Activated CD8-positive, alpha-beta T cell treated with anti-CD3 and anti-CD28 coated beads for 36 hours (primary cell): ENCODE data around the gene SLC30A1. TPM values are rescaled to one million over a fixed set of nuclear protein-coding genes. Genes with fewer than 3 reads are reported as not detected.
"Not testable (repeated sequence)": the region's sequence is repeated elsewhere in the genome, so short reads cannot be mapped to it uniquely, and the experiment has no call there.

Experiments
- ATAC-seq: fragments of 200-7000 bp; cut with Tn5 transposase; one replicate; pipeline ENCODE4 v1.10.0; 2021; ENCODE audit warnings: mild to moderate bottlenecking, moderate library complexity
- CTCF ChIA-PET: fragments of 350-600 bp; sonication (Branson Sonifier 250); formaldehyde crosslinking; loops from one replicate; lab custom pipeline; 2021; ENCODE audit warnings: antibody characterized with exemption; lab: Charles Lee
- POLR2A ChIA-PET: fragments of 350-600 bp; sonication (Branson Sonifier 250); formaldehyde crosslinking; loops from one replicate; lab custom pipeline; 2021; ENCODE audit warnings: antibody characterized with exemption; lab: Charles Lee
- DNase-seq: peaks from one replicate; pipeline ENCODE4 v3.0.0-alpha.2; 2020
- H3K27ac Mint-ChIP-seq: one replicate; pipeline ENCODE4 v1.8.0; 2021; ENCODE audit warnings: mild to moderate bottlenecking, mixed read lengths
- H3K27me3 Mint-ChIP-seq: one replicate; pipeline ENCODE4 v1.8.0; 2021; ENCODE audit warnings: mixed read lengths
- H3K36me3 Mint-ChIP-seq: one replicate; pipeline ENCODE4 v1.8.0; 2021; ENCODE audit warnings: low read depth, mixed read lengths
- H3K4me1 Mint-ChIP-seq: one replicate; pipeline ENCODE4 v1.8.0; 2021; ENCODE audit warnings: low read depth, mixed read lengths
- H3K4me3 Mint-ChIP-seq: one replicate; pipeline ENCODE4 v1.8.0; 2021; ENCODE audit warnings: mild to moderate bottlenecking, moderate library complexity, mixed read lengths
- H3K9me3 Mint-ChIP-seq: one replicate; pipeline ENCODE4 v1.8.0; 2021; ENCODE audit warnings: mixed read lengths
- intact Hi-C: fragments of 100-400 bp; cut with micrococcal nuclease; formaldehyde crosslinking; loops from one replicate; pipeline ENCODE4 v1.10.0; 2022
- total RNA-seq, 2 experiments: library from RNA; stranded (reverse); gene quantifications; one replicate each; pipeline ENCODE4 v1.2.3, GENCODE V29; 2021
- TF ChIP-seq, protein P1 (sequence below): fragments of 200-600 bp; IDR thresholded peaks from one replicate; pipeline ENCODE4 v1.8.0; 2022; ENCODE audit warnings: antibody characterized with exemption, mild to moderate bottlenecking

The SLC30A1 gene
- total RNA-seq, 2 experiments from 2014 or later = 6.2 to 7.2 TPM

DNA sequence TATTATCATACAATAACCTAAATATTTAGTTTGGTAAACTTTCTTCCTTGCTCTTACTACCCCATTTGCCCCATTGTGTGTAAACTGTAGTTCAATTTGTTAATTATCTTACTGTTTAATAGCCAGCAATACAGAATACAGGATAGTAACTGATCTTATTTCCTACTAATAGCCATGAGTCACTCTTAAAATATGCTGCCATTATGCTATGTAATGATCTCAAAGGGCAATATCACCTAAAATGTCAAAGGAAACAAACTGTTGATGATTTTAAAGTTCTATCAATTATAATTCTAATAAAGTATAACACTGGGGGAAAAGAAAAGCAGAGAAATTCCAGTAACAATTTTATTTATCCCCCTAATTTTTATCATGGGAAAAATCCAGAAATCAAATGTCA is 4.3 kb downstream of the SLC30A1 start:
- Mint-ChIP-seq H3K36me3 (peaks cover 20% of the 10 kb centered on the region), H3K9me3 (no peaks in the 10 kb centered on the region), H3K27me3 (no peaks in the 10 kb centered on the region), H3K27ac (no peak overlapping the region), H3K4me1 (peaks cover 35% of the 10 kb centered on the region), H3K4me3 (no peak overlapping the region)
- ATAC-seq (no peak), DNase-seq (no peak)
- ChIA-PET POLR2A (no interaction called here), CTCF (interaction anchor here (1.5 to 3.3 kb wide), 2 partner anchors 79 to 80 kb away, joined by 3 to 11 read pairs; no protein-coding TSS in a partner anchor)
- TF ChIP-seq, protein P1, sequence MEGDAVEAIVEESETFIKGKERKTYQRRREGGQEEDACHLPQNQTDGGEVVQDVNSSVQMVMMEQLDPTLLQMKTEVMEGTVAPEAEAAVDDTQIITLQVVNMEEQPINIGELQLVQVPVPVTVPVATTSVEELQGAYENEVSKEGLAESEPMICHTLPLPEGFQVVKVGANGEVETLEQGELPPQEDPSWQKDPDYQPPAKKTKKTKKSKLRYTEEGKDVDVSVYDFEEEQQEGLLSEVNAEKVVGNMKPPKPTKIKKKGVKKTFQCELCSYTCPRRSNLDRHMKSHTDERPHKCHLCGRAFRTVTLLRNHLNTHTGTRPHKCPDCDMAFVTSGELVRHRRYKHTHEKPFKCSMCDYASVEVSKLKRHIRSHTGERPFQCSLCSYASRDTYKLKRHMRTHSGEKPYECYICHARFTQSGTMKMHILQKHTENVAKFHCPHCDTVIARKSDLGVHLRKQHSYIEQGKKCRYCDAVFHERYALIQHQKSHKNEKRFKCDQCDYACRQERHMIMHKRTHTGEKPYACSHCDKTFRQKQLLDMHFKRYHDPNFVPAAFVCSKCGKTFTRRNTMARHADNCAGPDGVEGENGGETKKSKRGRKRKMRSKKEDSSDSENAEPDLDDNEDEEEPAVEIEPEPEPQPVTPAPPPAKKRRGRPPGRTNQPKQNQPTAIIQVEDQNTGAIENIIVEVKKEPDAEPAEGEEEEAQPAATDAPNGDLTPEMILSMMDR = no peak
- intact Hi-C loops = loop anchor here (5.0 kb wide), 1 partner anchor 83 kb away; no protein-coding TSS in a partner anchor

DNA sequence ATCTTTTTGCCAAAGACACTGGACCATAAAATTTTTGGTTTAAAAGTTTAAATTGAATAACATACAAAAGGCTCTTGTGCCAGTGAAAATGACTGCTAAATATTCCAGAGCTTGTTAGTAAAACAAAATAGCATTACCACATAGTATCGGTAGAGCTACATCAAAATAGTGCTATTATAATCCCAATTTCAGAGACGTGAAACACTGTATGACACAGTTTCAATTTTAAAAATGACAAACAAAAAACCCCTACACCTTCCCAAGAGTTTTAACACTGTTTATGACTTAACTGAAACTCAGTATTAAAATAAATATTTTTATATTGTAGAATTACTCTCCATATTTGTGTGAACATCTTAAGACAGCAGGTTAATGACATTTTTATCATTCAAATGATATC is 7.0 kb downstream of the SLC30A1 start:
- intact Hi-C loops = no loop called here
- Mint-ChIP-seq H3K4me3 (no peak overlapping the region), H3K9me3 (no peaks in the 10 kb centered on the region), H3K4me1 (peaks cover 34% of the 10 kb centered on the region), H3K27me3 (no peaks in the 10 kb centered on the region), H3K27ac (no peak overlapping the region), H3K36me3 (peaks cover 19% of the 10 kb centered on the region)
- ChIA-PET POLR2A (no interaction called here), CTCF (interaction anchor here (3.3 kb wide), 1 partner anchor 83 kb away, joined by 11 read pairs; no protein-coding TSS in a partner anchor)
- TF ChIP-seq, protein P1 = no peak
- DNase-seq (no peak), ATAC-seq (no peak)

DNA sequence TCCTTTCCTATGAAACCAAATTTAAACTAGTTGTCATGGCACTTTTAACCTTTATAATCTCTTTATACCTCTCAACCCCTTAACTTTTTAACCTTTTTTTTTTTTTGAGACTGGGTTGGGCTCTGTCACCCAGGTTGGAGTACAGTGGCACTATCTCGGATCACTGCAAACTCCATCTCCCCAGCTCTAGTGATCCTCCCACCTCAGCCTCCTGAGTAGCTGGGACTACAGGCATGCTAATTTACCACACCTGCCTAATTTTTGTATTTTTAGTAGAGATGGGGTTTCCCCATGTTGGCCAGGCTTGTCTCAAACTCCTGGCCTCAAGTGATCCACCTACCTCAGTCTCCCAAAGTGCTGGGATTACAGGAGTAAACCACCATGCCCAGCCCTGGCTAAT is 8.6 kb downstream of the SLC30A1 start:
- H3K27me3 Mint-ChIP-seq, H3K27ac Mint-ChIP-seq, ATAC-seq, intact Hi-C loops, H3K9me3 Mint-ChIP-seq, H3K4me3 Mint-ChIP-seq, DNase-seq, POLR2A ChIA-PET, H3K36me3 Mint-ChIP-seq: not testable (repeated sequence)
- H3K4me1 Mint-ChIP-seq = peaks cover 29% of the 10 kb centered on the region
- CTCF ChIA-PET = interaction anchor here (0.6 kb wide), 1 partner anchor 15 kb away, joined by 3 read pairs; no protein-coding TSS in a partner anchor

DNA sequence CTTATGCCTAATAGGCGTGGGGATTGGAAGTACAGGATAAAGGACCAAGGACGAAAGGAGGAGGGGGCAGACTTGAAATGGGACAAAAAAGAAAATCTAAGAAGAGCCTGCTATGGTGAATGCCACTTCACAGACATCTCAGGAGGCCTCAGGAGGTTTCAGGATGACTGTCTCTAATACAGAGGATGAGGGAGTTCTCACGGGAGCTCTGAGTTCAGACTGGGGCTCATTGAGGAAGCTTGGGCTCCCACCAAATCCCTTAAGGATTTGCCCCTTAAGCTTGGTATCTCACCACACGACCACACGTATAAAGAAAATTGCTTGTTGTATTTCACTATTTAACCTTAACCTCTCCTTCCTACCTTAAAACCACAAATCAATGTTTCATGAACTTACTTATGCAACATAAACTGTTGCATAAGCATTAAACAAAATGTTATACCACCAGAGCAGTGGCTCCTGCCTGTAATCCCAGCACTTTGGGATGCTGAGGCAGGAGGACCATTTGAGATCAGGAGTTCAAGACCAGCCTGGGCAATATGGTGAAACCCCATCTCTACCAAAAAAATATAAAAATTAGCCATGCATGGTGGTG is 12.4 kb downstream of the SLC30A1 start:
- ATAC-seq (peak; percentile 27), DNase-seq (no peak)
- ChIA-PET POLR2A (interaction anchor here (0.6 to 1.0 kb wide), 2 partner anchors 90 to 711 kb away, joined by 3 read pairs; no protein-coding TSS in a partner anchor), CTCF (interaction anchor here (0.8 to 1.3 kb wide), 4 partner anchors 14 to 89 kb away, joined by 3 to 4 read pairs (median 4); no protein-coding TSS in a partner anchor)
- H3K4me3 Mint-ChIP-seq = no peak overlapping the region
- H3K4me1 Mint-ChIP-seq = peaks cover 7% of the 10 kb centered on the region
- no peak overlapping the region for H3K27ac Mint-ChIP-seq
- no peaks in the 10 kb centered on the region for H3K9me3 Mint-ChIP-seq
- TF ChIP-seq, protein P1 = no peak
- H3K27me3 Mint-ChIP-seq = no peaks in the 10 kb centered on the region
- no peaks in the 10 kb centered on the region for H3K36me3 Mint-ChIP-seq
- intact Hi-C loops = no loop called here

DNA sequence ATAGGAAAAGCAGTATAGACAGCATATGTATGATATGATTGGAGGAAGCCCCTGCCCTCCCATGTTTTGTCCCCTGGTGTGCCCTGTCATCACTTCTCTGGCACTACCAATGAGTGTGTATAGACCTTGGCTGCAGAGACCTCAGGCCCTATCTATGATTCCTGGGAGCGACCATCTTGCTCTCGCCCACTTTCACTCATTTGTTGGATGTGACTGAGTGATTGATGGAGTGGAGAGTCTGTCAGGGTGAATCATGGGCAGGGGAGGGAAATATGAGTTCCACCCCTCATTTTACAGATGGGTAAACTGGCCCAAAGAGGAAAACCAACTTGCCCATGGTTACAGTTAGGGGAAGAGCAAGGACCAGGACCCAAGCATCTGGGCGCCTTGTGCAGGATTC is 14.9 kb downstream of the SLC30A1 start:
- ChIA-PET CTCF (no interaction called here), POLR2A (no interaction called here)
- ATAC-seq = no peak
- TF ChIP-seq, protein P1 = no peak
- Mint-ChIP-seq H3K9me3 (no peaks in the 10 kb centered on the region), H3K36me3 (no peaks in the 10 kb centered on the region), H3K27me3 (no peaks in the 10 kb centered on the region), H3K27ac (no peak overlapping the region), H3K4me1 (peaks cover 6% of the 10 kb centered on the region), H3K4me3 (no peak overlapping the region)
- intact Hi-C loops = no loop called here
- no peak for DNase-seq
